Adrenal gland (tissue), 5 donors: ENCODE measurements around the gene DOCK10.

Experiments used
- CTCF ChIP-seq, 6 experiments: fragments of 450-650 bp in 4 of 6; fragments of 200-600 bp in 2 of 6; sonication (generic) in 1 of 6; IDR thresholded peaks; 1 replicate in 5 of 6; 2 replicates in 1 of 6; pipeline versions ENCODE4 v1.5.1 to v1.8.0; 2016 to 2021; ENCODE audit warnings: antibody characterized with exemption in 6 of 6, mild to moderate bottlenecking in 2 of 6, moderate library complexity in 1 of 6
- POLR2A ChIP-seq, 2 donors: fragments of 450-650 bp; IDR thresholded peaks; one replicate each; pipeline ENCODE4 v1.6.1; 2017; ENCODE audit warnings: antibody characterized with exemption in 2 of 2, mild to moderate bottlenecking in 2 of 2, moderate library complexity in 1 of 2
- donor health status: DM: no; HTN: no; CAD: no.

GRCh38 chr2:224948005-224948404 lies 94.3 kb downstream of the DOCK10 start:
- TF ChIP-seq CTCF (IDR thresholded peaks at IDR 0.05) = no peak
- TF ChIP-seq POLR2A (IDR thresholded peaks at IDR 0.05) = no peak
